Body of pancreas (tissue), 4 donors: ENCODE data around the gene FAAH2. TPM values are rescaled to one million over a fixed set of nuclear protein-coding genes. Genes with fewer than 3 reads are reported as not detected.
"Not testable (repeated sequence)": the region's sequence is repeated elsewhere in the genome, so short reads cannot be mapped to it uniquely, and the experiment has no call there.

Experiments
- ATAC-seq: fragments of 150-250 bp; one replicate; pipeline ENCODE4 v1.9.1; 2016
- DNase-seq, 4 donors: peaks; one replicate each; pipeline ENCODE4 v3.0.0-alpha.2; 2019
- H3K27ac ChIP-seq, 4 donors: fragments of 200-600 bp; sonication (generic); 1 replicate in 3 of 4; 2 replicates in 1 of 4; pipeline versions ENCODE4 v1.5.1 to v1.6.1; 2016 to 2019; ENCODE audit warnings: mild to moderate bottlenecking in 1 of 4, mixed read lengths in 1 of 4, moderate library complexity in 1 of 4
- H3K27me3 ChIP-seq, 2 donors: fragments of 200-600 bp; sonication (generic); one replicate each; pipeline ENCODE4 v1.6.0; 2016; ENCODE audit warnings: mild to moderate bottlenecking in 1 of 2
- H3K36me3 ChIP-seq, 2 donors: fragments of 200-600 bp; sonication (generic); replicated peaks in 1 of 2; 2 replicates each; pipeline ENCODE4 v1.5.1; 2016; ENCODE audit warnings: low read depth in 2 of 2; ENCODE audit not compliant: insufficient read depth in 1 of 2
- H3K4me1 ChIP-seq: fragments of 200-600 bp; sonication (generic); one replicate; pipeline ENCODE4 v1.6.0; 2016
- H3K4me3 ChIP-seq, 2 donors: fragments of 200-600 bp; sonication (generic); 1 replicate in 1 of 2; 2 replicates in 1 of 2; pipeline ENCODE4 v1.5.1; 2016 to 2019
- H3K9me3 ChIP-seq, 3 donors: fragments of 200-600 bp; sonication (generic); 1 replicate in 2 of 3; 2 replicates in 1 of 3; pipeline ENCODE4 v1.5.1; 2016
- CTCF ChIP-seq, 7 experiments: fragments of 450-650 bp in 4 of 7; fragments of 200-600 bp in 3 of 7; sonication (generic) in 3 of 7; IDR thresholded peaks; one replicate each; pipeline ENCODE4 v1.5.1; 2016 to 2019; ENCODE audit warnings: antibody characterized with exemption in 7 of 7
- POLR2A ChIP-seq, 3 donors: fragments of 450-650 bp; IDR thresholded peaks; one replicate each; pipeline ENCODE4 v1.6.1; 2016; ENCODE audit warnings: antibody characterized with exemption in 3 of 3, mild to moderate bottlenecking in 2 of 3
- WGBS, 2 donors: methylation state at CpG; one replicate each; pipeline ENCODE4 v1.1.5; 2017; 5-methylcytosine and 5-hydroxymethylcytosine counted together
- intact Hi-C: fragments of 100-400 bp; cut with DNase I; formaldehyde crosslinking; loops from one replicate; pipeline ENCODE4 v1.15.1; 2023
- total RNA-seq, 2 donors: library from RNA; depleted of rRNA; stranded (reverse); fragments of >200 nt; gene quantifications; one replicate each; pipeline ENCODE4 v1.1.0, GENCODE V29; 2016

FAAH2 gene
- total RNA-seq, 2 donors from 2014 or later, result 7.3 to 12.7 TPM

- ATAC-seq (no peak), DNase-seq (no peak)
- intact Hi-C loops, result no loop called here
- 90% methylated on average over 3 of the region's 4 CpGs; no CpG with 5 or more reads in 1 of the 2 donors for WGBS, 2 donors
- Histone ChIP-seq H3K36me3 (no peaks in the 10 kb centered on the region), H3K27ac (no peak overlapping the region), H3K4me3 (no peak overlapping the region), H3K9me3 (no peaks in the 10 kb centered on the region), H3K4me1 (no peaks in the 10 kb centered on the region), H3K27me3 (no peaks in the 10 kb centered on the region)
- TF ChIP-seq CTCF (IDR thresholded peaks at IDR 0.05), result no peak
- no peak for TF ChIP-seq POLR2A (IDR thresholded peaks at IDR 0.05)
Observed at GRCh38 chrX:57366430-57366829, 79.9 kb downstream of the FAAH2 start.

DNA sequence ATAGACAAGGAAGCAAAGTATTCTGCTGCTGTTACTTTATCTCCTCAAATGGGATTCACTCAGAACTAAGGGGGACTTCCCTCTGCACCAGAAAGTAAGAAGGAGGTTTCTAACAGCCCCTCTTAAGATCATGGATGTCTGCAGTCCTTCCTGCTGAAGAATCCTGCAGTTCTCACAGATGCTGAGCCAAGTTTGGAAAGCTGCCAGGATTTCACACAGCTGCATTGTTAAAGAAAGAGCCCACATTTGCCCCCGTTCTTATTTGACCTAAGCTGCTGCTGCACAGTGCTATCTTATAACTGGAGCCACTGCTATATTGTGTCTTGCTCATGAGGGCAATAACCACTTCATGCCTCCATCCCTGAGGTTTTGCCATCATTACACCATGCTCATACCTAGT lies 81.1 kb downstream of the FAAH2 start:
- Histone ChIP-seq H3K27me3 (no peaks in the 10 kb centered on the region), H3K4me1 (no peaks in the 10 kb centered on the region), H3K4me3 (no peak overlapping the region), H3K36me3 (no peaks in the 10 kb centered on the region), H3K9me3 (no peaks in the 10 kb centered on the region), H3K27ac (no peak overlapping the region)
- TF ChIP-seq POLR2A (IDR thresholded peaks at IDR 0.05) (no peak), CTCF (IDR thresholded peaks at IDR 0.05) (no peak)
- DNase-seq (no peak), ATAC-seq (no peak)
- WGBS, 2 donors, result 67% methylated on average over 1 of the region's 1 CpG; no CpG with 5 or more reads in 1 of the 2 donors
- intact Hi-C loops, result no loop called here

DNA sequence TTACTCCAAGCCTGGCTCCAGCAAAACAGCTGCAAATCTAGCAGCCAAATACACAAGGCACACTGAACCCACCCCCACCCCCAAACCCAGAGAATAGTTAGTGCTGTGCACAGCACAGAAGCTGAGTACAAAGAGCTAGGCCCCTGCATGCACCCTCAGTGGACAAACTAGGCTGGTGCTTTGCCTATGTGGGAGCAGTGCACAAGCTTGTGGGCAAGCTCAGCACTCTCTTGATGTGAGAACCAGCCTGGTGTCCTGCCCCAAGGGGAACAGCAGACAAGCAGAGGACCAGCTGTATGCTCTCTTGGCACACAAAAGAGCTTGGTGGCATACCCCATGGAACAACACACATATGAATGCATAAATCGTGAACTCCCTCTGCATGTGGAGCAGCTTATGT lies 81.7 kb downstream of the FAAH2 start:
- intact Hi-C loops, result no loop called here
- no peaks in the 10 kb centered on the region for H3K27me3 ChIP-seq
- H3K4me3 ChIP-seq, result no peak overlapping the region
- no peak overlapping the region for H3K27ac ChIP-seq
- no peaks in the 10 kb centered on the region for H3K4me1 ChIP-seq
- H3K9me3 ChIP-seq, result no peaks in the 10 kb centered on the region
- DNase-seq, result no peak
- no peak for ATAC-seq
- no peaks in the 10 kb centered on the region for H3K36me3 ChIP-seq
- no peak for TF ChIP-seq POLR2A (IDR thresholded peaks at IDR 0.05)
- no peak for TF ChIP-seq CTCF (IDR thresholded peaks at IDR 0.05)
- 67 to 100% methylated on average over 1 of the region's 1 CpG for WGBS, 2 donors

GRCh38 chrX:57379296-57379695 lies 92.8 kb downstream of the FAAH2 start:
- Histone ChIP-seq H3K9me3 (peaks cover 0 to 2% (median 0%) of the 10 kb centered on the region in 3 donors), H3K4me3 (no peak overlapping the region), H3K27me3 (no peaks in the 10 kb centered on the region), H3K4me1 (no peaks in the 10 kb centered on the region), H3K36me3 (no peaks in the 10 kb centered on the region), H3K27ac (no peak overlapping the region)
- ATAC-seq (no peak), DNase-seq (no peak)
- intact Hi-C loops, result no loop called here
- WGBS, 2 donors, result 69 to 99% methylated on average over 3 to 4 of the region's 4 CpGs
- TF ChIP-seq POLR2A (IDR thresholded peaks at IDR 0.05) (no peak), CTCF (IDR thresholded peaks at IDR 0.05) (no peak)

DNA sequence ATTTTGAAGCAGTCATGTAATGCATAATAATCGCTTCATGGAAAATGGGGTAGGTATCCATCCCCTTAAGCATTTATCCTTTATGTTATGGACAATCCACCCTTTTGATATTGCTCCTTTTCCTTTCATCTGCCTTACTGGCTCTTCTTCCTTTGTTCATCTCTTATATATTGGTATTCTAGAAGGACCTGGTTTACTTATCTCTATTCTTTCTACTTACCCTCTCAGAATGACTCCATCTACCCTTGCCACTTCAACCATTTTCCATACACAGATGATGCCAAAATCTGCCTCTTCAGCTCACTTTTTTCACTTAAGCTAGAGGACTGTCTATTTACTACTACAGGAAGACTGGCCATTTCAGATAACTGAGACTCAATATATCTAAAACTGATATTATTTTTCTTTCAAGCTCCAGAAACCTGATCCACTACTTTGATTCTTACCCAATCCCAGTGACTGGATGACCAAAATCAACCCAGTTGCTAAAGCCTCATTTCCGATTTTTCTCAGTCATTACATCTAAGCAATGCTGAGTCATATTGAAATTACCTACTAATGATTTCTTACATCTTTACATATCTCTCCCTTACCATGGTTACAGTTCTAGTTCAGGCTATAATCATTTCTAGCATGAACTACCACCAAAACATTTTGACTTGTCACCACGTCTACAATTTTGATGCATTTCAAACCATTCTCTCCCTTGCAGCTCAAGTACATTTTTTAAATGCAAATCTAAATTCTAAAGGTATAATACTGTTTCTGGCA lies 93.7 kb downstream of the FAAH2 start:
- Histone ChIP-seq H3K9me3 (peaks cover 0 to 2% (median 0%) of the 10 kb centered on the region in 3 donors), H3K36me3 (no peaks in the 10 kb centered on the region), H3K27me3 (no peaks in the 10 kb centered on the region), H3K27ac (no peak overlapping the region), H3K4me1 (no peaks in the 10 kb centered on the region), H3K4me3 (no peak overlapping the region)
- WGBS, 2 donors, result 94 to 98% methylated on average over 3 of the region's 3 CpGs
- no peak for DNase-seq
- no peak for ATAC-seq
- intact Hi-C loops, result no loop called here
- TF ChIP-seq POLR2A (IDR thresholded peaks at IDR 0.05), result no peak
- TF ChIP-seq CTCF (IDR thresholded peaks at IDR 0.05), result no peak

- H3K27ac ChIP-seq, H3K36me3 ChIP-seq, H3K9me3 ChIP-seq, H3K4me3 ChIP-seq, ATAC-seq, H3K27me3 ChIP-seq, H3K4me1 ChIP-seq, DNase-seq, intact Hi-C loops: not testable (repeated sequence)
- WGBS, 2 donors, result 88 to 96% methylated on average over 5 to 6 of the region's 7 CpGs
Observed at GRCh38 chrX:57394162-57394561, 107.7 kb downstream of the FAAH2 start.

DNA sequence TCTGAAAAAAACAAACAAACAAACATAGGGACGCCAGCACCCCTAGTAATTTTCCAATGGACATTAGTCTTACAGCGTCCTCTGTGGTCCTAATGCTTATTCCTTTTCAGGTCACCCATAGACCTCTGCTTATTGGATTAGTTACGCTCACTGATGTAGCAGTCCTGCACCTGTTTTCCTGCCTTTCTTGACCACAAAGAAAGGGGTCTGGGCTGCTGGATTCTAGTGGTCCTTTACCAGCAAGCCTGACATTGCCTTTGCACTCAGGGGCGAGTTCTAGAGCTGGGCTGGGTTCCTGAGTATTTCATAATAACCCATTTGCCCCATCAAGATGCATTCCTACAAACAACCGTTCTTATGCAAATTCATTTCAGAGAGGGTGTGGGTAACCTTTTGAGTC lies 116.7 kb downstream of the FAAH2 start:
- DNase-seq, H3K36me3 ChIP-seq, H3K9me3 ChIP-seq, ATAC-seq, H3K27ac ChIP-seq, intact Hi-C loops, H3K4me3 ChIP-seq, H3K27me3 ChIP-seq, H3K4me1 ChIP-seq: not testable (repeated sequence)
- 87 to 95% methylated on average over 3 to 5 of the region's 5 CpGs for WGBS, 2 donors
